Activated CD8-positive, alpha-beta T cell treated with anti-CD3 and anti-CD28 coated beads for 36 hours (primary cell): ENCODE measurements around the gene CAMSAP2. TPM values are rescaled to one million over a fixed set of nuclear protein-coding genes. Genes with fewer than 3 reads are reported as not detected.
A peak's percentile ranks its signal among the peaks of the same experiment; 100 is the strongest.

ENCODE experiments used
- ATAC-seq: fragments of 200-7000 bp; cut with Tn5 transposase; one replicate; pipeline ENCODE4 v1.10.0; 2021; ENCODE audit warnings: mild to moderate bottlenecking, moderate library complexity
- CTCF ChIA-PET: fragments of 350-600 bp; sonication (Branson Sonifier 250); formaldehyde crosslinking; loops from one replicate; lab custom pipeline; 2021; ENCODE audit warnings: antibody characterized with exemption; lab: Charles Lee
- POLR2A ChIA-PET: fragments of 350-600 bp; sonication (Branson Sonifier 250); formaldehyde crosslinking; loops from one replicate; lab custom pipeline; 2021; ENCODE audit warnings: antibody characterized with exemption; lab: Charles Lee
- DNase-seq: peaks from one replicate; pipeline ENCODE4 v3.0.0-alpha.2; 2020
- H3K27ac Mint-ChIP-seq: one replicate; pipeline ENCODE4 v1.8.0; 2021; ENCODE audit warnings: mild to moderate bottlenecking, mixed read lengths
- H3K27me3 Mint-ChIP-seq: one replicate; pipeline ENCODE4 v1.8.0; 2021; ENCODE audit warnings: mixed read lengths
- H3K36me3 Mint-ChIP-seq: one replicate; pipeline ENCODE4 v1.8.0; 2021; ENCODE audit warnings: low read depth, mixed read lengths
- H3K4me1 Mint-ChIP-seq: one replicate; pipeline ENCODE4 v1.8.0; 2021; ENCODE audit warnings: low read depth, mixed read lengths
- H3K4me3 Mint-ChIP-seq: one replicate; pipeline ENCODE4 v1.8.0; 2021; ENCODE audit warnings: mild to moderate bottlenecking, moderate library complexity, mixed read lengths
- H3K9me3 Mint-ChIP-seq: one replicate; pipeline ENCODE4 v1.8.0; 2021; ENCODE audit warnings: mixed read lengths
- CTCF ChIP-seq: fragments of 200-600 bp; IDR thresholded peaks from one replicate; pipeline ENCODE4 v1.8.0; 2022; ENCODE audit warnings: antibody characterized with exemption, mild to moderate bottlenecking
- intact Hi-C: fragments of 100-400 bp; cut with micrococcal nuclease; formaldehyde crosslinking; loops from one replicate; pipeline ENCODE4 v1.10.0; 2022
- total RNA-seq, 2 experiments: library from RNA; stranded (reverse); gene quantifications; one replicate each; pipeline ENCODE4 v1.2.3, GENCODE V29; 2021

The CAMSAP2 gene
- total RNA-seq, 2 experiments from 2014 or later = 1.8 to 2.1 TPM

GRCh38 chr1:200886594-200886993 is 147.9 kb downstream of the CAMSAP2 start:
- Mint-ChIP-seq H3K4me1 (peaks cover 52% of the 10 kb centered on the region), H3K4me3 (no peak overlapping the region)

GRCh38 chr1:200887036-200887435 is 148.3 kb downstream of the CAMSAP2 start:
- POLR2A ChIA-PET = interaction anchor here (0.6 to 1.6 kb wide), 2 partner anchors 10 to 21 kb away, joined by 3 to 13 read pairs; no protein-coding TSS in a partner anchor
- no peaks in the 10 kb centered on the region for H3K9me3 Mint-ChIP-seq
- H3K27me3 Mint-ChIP-seq = peaks cover 14% of the 10 kb centered on the region
- CTCF ChIA-PET = no interaction called here
- peak overlapping the region; percentile 28 for H3K4me3 Mint-ChIP-seq
- no peak overlapping the region for H3K27ac Mint-ChIP-seq
- H3K4me1 Mint-ChIP-seq = peaks cover 57% of the 10 kb centered on the region
- intact Hi-C loops = no loop called here
- no peaks in the 10 kb centered on the region for H3K36me3 Mint-ChIP-seq
- ATAC-seq (no peak), DNase-seq (no peak)
- no peak for TF ChIP-seq CTCF

More at GRCh38 chr1:200886594-200886993, 147.9 kb downstream of the CAMSAP2 start:
- Mint-ChIP-seq H3K9me3 (no peaks in the 10 kb centered on the region), H3K36me3 (no peaks in the 10 kb centered on the region), H3K27ac (no peak overlapping the region), H3K27me3 (peaks cover 9% of the 10 kb centered on the region)
- intact Hi-C loops = no loop called here
- POLR2A ChIA-PET = interaction anchor here (0.6 kb wide), 1 partner anchor 9 kb away, joined by 3 read pairs; no protein-coding TSS in a partner anchor
- ATAC-seq = no peak
- CTCF ChIA-PET = no interaction called here
- no peak for DNase-seq
- no peak for TF ChIP-seq CTCF

GRCh38 chr1:200887772-200888348 is 149.2 kb downstream of the CAMSAP2 start:
- intact Hi-C loops = loop anchor here (2.0 kb wide), 1 partner anchor 17 kb away; no protein-coding TSS in a partner anchor
- Mint-ChIP-seq H3K27me3 (peaks cover 22% of the 10 kb centered on the region), H3K27ac (peak overlapping the region; percentile 23), H3K36me3 (no peaks in the 10 kb centered on the region), H3K4me1 (peaks cover 58% of the 10 kb centered on the region), H3K4me3 (peak overlapping the region; percentile 29), H3K9me3 (no peaks in the 10 kb centered on the region)
- TF ChIP-seq CTCF = no peak
- no peak for ATAC-seq
- DNase-seq = no peak
- POLR2A ChIA-PET = interaction anchor here (1.0 to 2.6 kb wide), 7 partner anchors 9 to 60 kb away, joined by 3 to 29 read pairs (median 7); no protein-coding TSS in a partner anchor
- CTCF ChIA-PET = interaction anchor here (0.8 to 2.2 kb wide), 8 partner anchors 9 to 266 kb away, joined by 3 to 6 read pairs (median 6); partner anchors contain the start of gene KIF21B

GRCh38 chr1:200888349-200888838 is 149.7 kb downstream of the CAMSAP2 start:
- no peak for TF ChIP-seq CTCF
- ChIA-PET POLR2A (interaction anchor here (1.0 to 2.6 kb wide), 7 partner anchors 9 to 59 kb away, joined by 3 to 29 read pairs (median 7); no protein-coding TSS in a partner anchor), CTCF (interaction anchor here (0.8 to 2.2 kb wide), 9 partner anchors 9 to 266 kb away, joined by 3 to 6 read pairs (median 5); partner anchors contain the start of gene KIF21B)
- no peaks in the 10 kb centered on the region for H3K36me3 Mint-ChIP-seq
- peak; percentile 86 for DNase-seq
- peak; percentile 88 for ATAC-seq
- peak overlapping the region; percentile 29 for H3K4me3 Mint-ChIP-seq
- intact Hi-C loops = loop anchor here (2.0 kb wide), 1 partner anchor 16 kb away; no protein-coding TSS in a partner anchor
- no peaks in the 10 kb centered on the region for H3K9me3 Mint-ChIP-seq
- peaks cover 26% of the 10 kb centered on the region for H3K27me3 Mint-ChIP-seq
- H3K27ac Mint-ChIP-seq = no peak overlapping the region
- peaks cover 58% of the 10 kb centered on the region for H3K4me1 Mint-ChIP-seq

GRCh38 chr1:200889571-200889970 is 150.9 kb downstream of the CAMSAP2 start:
- ChIA-PET CTCF (interaction anchor here (0.7 to 2.2 kb wide), 9 partner anchors 9 to 224 kb away, joined by 3 to 6 read pairs (median 4); no protein-coding TSS in a partner anchor), POLR2A (interaction anchor here (1.0 to 2.6 kb wide), 3 partner anchors 8 to 22 kb away, joined by 4 to 29 read pairs (median 4); no protein-coding TSS in a partner anchor)
- ATAC-seq = peak; percentile 75
- Mint-ChIP-seq H3K9me3 (no peaks in the 10 kb centered on the region), H3K36me3 (no peaks in the 10 kb centered on the region), H3K27ac (peak overlapping the region; percentile 39), H3K4me3 (no peak overlapping the region), H3K4me1 (peaks cover 58% of the 10 kb centered on the region), H3K27me3 (peaks cover 35% of the 10 kb centered on the region)
- intact Hi-C loops = loop anchor here (2.0 kb wide), 1 partner anchor 15 kb away; no protein-coding TSS in a partner anchor
- TF ChIP-seq CTCF = no peak
- DNase-seq = peak; percentile 74
